GM18873 (cell line): ENCODE measurements around the gene ZNF219.

Source experiments
- ATAC-seq: cut with Tn5 transposase; IDR thresholded peaks from one replicate; pipeline ENCODE4 v1.9.1; 2021; ENCODE audit warnings: mild to moderate bottlenecking, moderate library complexity, moderate number of reproducible peaks; ENCODE audit not compliant: unreplicated experiment, low FRiP score

The ZNF219 gene

GRCh38 chr14:21098076-21098891 lies at the start of gene ZNF219:
Gene ZNF219 (minus strand): TSS chr14:21098655. CDS start chr14:21093591, 5,064 bp downstream.
- ATAC-seq, result no peak

- no peak for ATAC-seq
These were observed 47.0 kb upstream of the ZNF219 start for GRCh38 chr14:21145437-21145836.

GRCh38 chr14:21142357-21142756 lies 43.9 kb upstream of the ZNF219 start:
- no peak for ATAC-seq

- no peak for ATAC-seq
These were observed 37.6 kb upstream of the ZNF219 start for GRCh38 chr14:21136024-21136423.

GRCh38 chr14:21133901-21134300 lies 35.4 kb upstream of the ZNF219 start:
- ATAC-seq, result no peak

- no peak for ATAC-seq
These were observed 25.0 kb upstream of the ZNF219 start for GRCh38 chr14:21123429-21123828.

- ATAC-seq, result no peak
These were observed 22.7 kb upstream of the ZNF219 start for GRCh38 chr14:21121122-21121521.

- ATAC-seq, result no peak
These were observed 22.2 kb upstream of the ZNF219 start for GRCh38 chr14:21120686-21121085.

- ATAC-seq, result no peak
These were observed 20.5 kb upstream of the ZNF219 start for GRCh38 chr14:21118933-21119332.

GRCh38 chr14:21113369-21113768 lies 14.9 kb upstream of the ZNF219 start:
- no peak for ATAC-seq

- no peak for ATAC-seq
These were observed 13.8 kb upstream of the ZNF219 start for GRCh38 chr14:21112255-21112654.

- no peak for ATAC-seq
These were observed 11.1 kb upstream of the ZNF219 start for GRCh38 chr14:21109377-21110138.

GRCh38 chr14:21108791-21109190 lies 10.3 kb upstream of the ZNF219 start:
- ATAC-seq, result no peak

GRCh38 chr14:21107283-21107800 lies 8.9 kb upstream of the ZNF219 start:
- no peak for ATAC-seq

GRCh38 chr14:21106498-21107282 lies 8.2 kb upstream of the ZNF219 start:
- no peak for ATAC-seq

GRCh38 chr14:21106176-21106497 lies 7.7 kb upstream of the ZNF219 start:
- no peak for ATAC-seq

- ATAC-seq, result no peak
These were observed 6.6 kb upstream of the ZNF219 start for GRCh38 chr14:21105095-21105494.

- peak; percentile 27 for ATAC-seq
These were observed 6.1 kb upstream of the ZNF219 start for GRCh38 chr14:21104448-21105060.

- peak; percentile 87 for ATAC-seq
These were observed 5.4 kb upstream of the ZNF219 start for GRCh38 chr14:21103710-21104447.

GRCh38 chr14:21103411-21103709 lies 4.9 kb upstream of the ZNF219 start:
- ATAC-seq, result no peak
